CD14-positive monocyte (primary cell): ENCODE measurements around the gene IGFBP4. TPM values are rescaled to one million over a fixed set of nuclear protein-coding genes. Genes with fewer than 3 reads are reported as not detected.

Experiments used
- DNase-seq, 3 donors: peaks; one replicate each; pipeline ENCODE4 v3.0.0-alpha.2; 2011 to 2022
- H2AFZ ChIP-seq: 2 replicates; pipeline ENCODE4 v1.6.0; 2012; ENCODE audit warnings: mild to moderate bottlenecking, low read depth, low read length, inconsistent platforms; ENCODE audit not compliant: insufficient read depth, poor library complexity, severe bottlenecking
- H3K27ac ChIP-seq, 2 donors: 1 replicate in 1 of 2; 2 replicates in 1 of 2; pipeline ENCODE4 v1.5.1; 2012 to 2013; ENCODE audit warnings: low read length in 2 of 2, control low read depth in 1 of 2, inconsistent platforms in 1 of 2, low read depth in 1 of 2, mild to moderate bottlenecking in 1 of 2
- H3K27me3 ChIP-seq, 2 donors: one replicate each; pipeline versions ENCODE4 v1.6.0 to v1.6.1; 2011 to 2013; ENCODE audit warnings: low read length in 2 of 2; ENCODE audit not compliant: control insufficient read depth in 2 of 2, insufficient read depth in 2 of 2
- H3K36me3 ChIP-seq, 2 donors: replicated peaks in 1 of 2; 1 replicate in 1 of 2; 2 replicates in 1 of 2; pipeline versions ENCODE4 v1.5.1 to v1.6.1; 2012 to 2013; ENCODE audit warnings: low read length in 2 of 2, control low read depth in 1 of 2, inconsistent platforms in 1 of 2, mild to moderate bottlenecking in 1 of 2; ENCODE audit not compliant: insufficient read depth in 2 of 2, control insufficient read depth in 1 of 2
- H3K4me1 ChIP-seq, 2 donors: 1 replicate in 1 of 2; 2 replicates in 1 of 2; pipeline versions ENCODE4 v1.5.1 to v1.6.1; 2012 to 2013; ENCODE audit warnings: low read length in 2 of 2, control low read depth in 1 of 2, inconsistent platforms in 1 of 2, mild to moderate bottlenecking in 1 of 2, moderate library complexity in 1 of 2; ENCODE audit not compliant: insufficient read depth in 2 of 2, control insufficient read depth in 1 of 2
- H3K4me2 ChIP-seq: replicated peaks from 2 replicates; pipeline ENCODE3; 2012; ENCODE audit warnings: low read length, moderate library complexity, mild to moderate bottlenecking; ENCODE audit not compliant: poor library complexity, severe bottlenecking; ENCODE audit errors: extremely low read depth
- H3K4me3 ChIP-seq, 3 experiments: fragments of 200-600 bp in 1 of 3; sonication (generic) in 1 of 3; replicated peaks in 1 of 3; 1 replicate in 2 of 3; 2 replicates in 1 of 3; pipeline ENCODE4 v1.5.1; 2011 to 2013; ENCODE audit warnings: low read length in 3 of 3, mild to moderate bottlenecking in 3 of 3, control low read depth in 2 of 3, low read depth in 2 of 3, inconsistent platforms in 1 of 3, moderate library complexity in 1 of 3
- H3K79me2 ChIP-seq: 2 replicates; pipeline ENCODE4 v1.6.0; 2012; ENCODE audit warnings: mild to moderate bottlenecking, control low read depth, inconsistent platforms, low read length, moderate library complexity; ENCODE audit not compliant: insufficient read depth
- H3K9ac ChIP-seq: 2 replicates; pipeline ENCODE4 v1.6.0; 2017; ENCODE audit warnings: low read length, mild to moderate bottlenecking; ENCODE audit not compliant: insufficient read depth, poor library complexity, severe bottlenecking
- H3K9me3 ChIP-seq, 2 donors: replicated peaks in 1 of 2; 1 replicate in 1 of 2; 2 replicates in 1 of 2; pipeline versions ENCODE4 v1.5.1 to v1.6.1; 2012 to 2013; ENCODE audit warnings: low read length in 2 of 2, control low read depth in 1 of 2; ENCODE audit not compliant: control insufficient read depth in 1 of 2, insufficient read depth in 1 of 2
- H4K20me1 ChIP-seq: 2 replicates; pipeline ENCODE4 v1.6.0; 2012; ENCODE audit warnings: mild to moderate bottlenecking, low read length, control low read depth, moderate library complexity; ENCODE audit not compliant: insufficient read depth
- H3K27ac Mint-ChIP-seq, 7 donors: one replicate each; pipeline ENCODE4 v1.8.0; 2020; ENCODE audit warnings: mild to moderate bottlenecking in 7 of 7, mixed read lengths in 7 of 7, moderate library complexity in 6 of 7, inconsistent platforms in 2 of 7
- H3K27me3 Mint-ChIP-seq, 3 donors: one replicate each; pipeline ENCODE4 v1.8.0; 2021 to 2022; ENCODE audit warnings: low read depth in 3 of 3, mild to moderate bottlenecking in 3 of 3, mixed read lengths in 3 of 3, moderate library complexity in 3 of 3, inconsistent platforms in 1 of 3
- H3K36me3 Mint-ChIP-seq, 2 donors: one replicate each; pipeline ENCODE4 v1.8.0; 2020; ENCODE audit warnings: mixed read lengths in 2 of 2, inconsistent platforms in 1 of 2, mild to moderate bottlenecking in 1 of 2
- H3K4me1 Mint-ChIP-seq: one replicate; pipeline ENCODE4 v1.8.0; 2020; ENCODE audit warnings: mild to moderate bottlenecking, mixed read lengths
- H3K4me3 Mint-ChIP-seq, 2 donors: one replicate each; pipeline ENCODE4 v1.8.0; 2020; ENCODE audit warnings: mild to moderate bottlenecking in 2 of 2, mixed read lengths in 2 of 2, moderate library complexity in 1 of 2
- H3K9me3 Mint-ChIP-seq, 7 donors: one replicate each; pipeline ENCODE4 v1.8.0; 2020 to 2022; ENCODE audit warnings: mixed read lengths in 7 of 7, mild to moderate bottlenecking in 6 of 7, moderate library complexity in 6 of 7, inconsistent platforms in 2 of 7
- CTCF ChIP-seq: fragments of 200-600 bp; IDR thresholded peaks from one replicate; pipeline ENCODE4 v1.8.0; 2022; ENCODE audit warnings: antibody characterized with exemption, mild to moderate bottlenecking
- WGBS: methylation state at CpG from one replicate; pipeline ENCODE4 v1.1.5; 2013; ENCODE audit warnings: missing lambda C conversion rate; ENCODE audit not compliant: insufficient coverage; 5-methylcytosine and 5-hydroxymethylcytosine counted together
- intact Hi-C, 2 donors: fragments of 100-400 bp; cut with micrococcal nuclease; formaldehyde crosslinking; loops; one replicate each; pipeline versions ENCODE4 v1.15.0 to v1.15.1; 2023
- polyA plus RNA-seq, 3 donors: library from polyadenylated mRNA; depleted of rRNA in 1 of 3; unstranded in 2 of 3; stranded (reverse) in 1 of 3; fragments of 300-500 nt in 2 of 3; fragments of >200 nt in 1 of 3; fragmentation: Illumina TruSeq in 2 of 3; gene quantifications; 1 replicate in 2 of 3; 2 replicates in 1 of 3; pipeline ENCODE4 v1.2.3, GENCODE V29; 2012 to 2021

Gene IGFBP4
- polyA plus RNA-seq, 3 donors = 0.04 to 0.15 TPM; not detected in 1

GRCh38 chr17:40500190-40500589 is 56.9 kb downstream of the IGFBP4 start:
- peaks cover 0 to 5% (median 0%) of the 10 kb centered on the region in 7 donors for H3K9me3 Mint-ChIP-seq
- DNase-seq = no peak
- H3K36me3 Mint-ChIP-seq = no peaks in the 10 kb centered on the region
- Histone ChIP-seq H3K4me2 (no peak overlapping the region), H4K20me1 (no peaks in the 10 kb centered on the region), H3K36me3 (no peaks in the 10 kb centered on the region), H2AFZ (no peak overlapping the region), H3K4me1 (no peaks in the 10 kb centered on the region), H3K4me3 (no peak overlapping the region), H3K27me3 (peaks cover 5 to 20% of the 10 kb centered on the region in 2 donors), H3K79me2 (no peaks in the 10 kb centered on the region), H3K9me3 (no peaks in the 10 kb centered on the region), H3K9ac (no peak overlapping the region), H3K27ac (no peak overlapping the region)
- H3K4me3 Mint-ChIP-seq = peak overlapping the region in 1 of 2 donors; percentile 51
- 100% methylated on average over 2 of the region's 11 CpGs for WGBS
- intact Hi-C loops = no loop called here
- H3K27me3 Mint-ChIP-seq = peaks cover 31 to 54% (median 42%) of the 10 kb centered on the region in 3 donors
- H3K27ac Mint-ChIP-seq = peak overlapping the region in 1 of 7 donors; percentile 25
- no peak for TF ChIP-seq CTCF
- H3K4me1 Mint-ChIP-seq = no peaks in the 10 kb centered on the region

- Histone ChIP-seq H3K4me3 (no peak overlapping the region), H3K9me3 (no peaks in the 10 kb centered on the region), H2AFZ (no peak overlapping the region), H3K9ac (no peak overlapping the region), H3K27ac (no peak overlapping the region), H4K20me1 (no peaks in the 10 kb centered on the region), H3K4me1 (no peaks in the 10 kb centered on the region), H3K4me2 (no peak overlapping the region), H3K79me2 (no peaks in the 10 kb centered on the region), H3K36me3 (no peaks in the 10 kb centered on the region), H3K27me3 (peaks cover 5 to 19% of the 10 kb centered on the region in 2 donors)
- no peak overlapping the region for H3K27ac Mint-ChIP-seq
- WGBS = 98% methylated on average over 6 of the region's 10 CpGs
- no peak overlapping the region for H3K4me3 Mint-ChIP-seq
- peaks cover 0 to 5% (median 0%) of the 10 kb centered on the region in 7 donors for H3K9me3 Mint-ChIP-seq
- no peaks in the 10 kb centered on the region for H3K4me1 Mint-ChIP-seq
- intact Hi-C loops = no loop called here
- TF ChIP-seq CTCF = no peak
- no peaks in the 10 kb centered on the region for H3K36me3 Mint-ChIP-seq
- DNase-seq = no peak
- peaks cover 33 to 56% (median 44%) of the 10 kb centered on the region in 3 donors for H3K27me3 Mint-ChIP-seq
Measured at GRCh38 chr17:40500709-40501108, 57.5 kb downstream of the IGFBP4 start.
